ENCODE results near the gene U2AF1. TPM values are rescaled to one million over a fixed set of nuclear protein-coding genes. Genes with fewer than 3 reads are reported as not detected.
"Not testable (repeated sequence)": the region's sequence is repeated elsewhere in the genome, so short reads cannot be mapped to it uniquely, and the experiment has no call there.

U2AF1 gene, protein sequence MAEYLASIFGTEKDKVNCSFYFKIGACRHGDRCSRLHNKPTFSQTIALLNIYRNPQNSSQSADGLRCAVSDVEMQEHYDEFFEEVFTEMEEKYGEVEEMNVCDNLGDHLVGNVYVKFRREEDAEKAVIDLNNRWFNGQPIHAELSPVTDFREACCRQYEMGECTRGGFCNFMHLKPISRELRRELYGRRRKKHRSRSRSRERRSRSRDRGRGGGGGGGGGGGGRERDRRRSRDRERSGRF
- 26.6 and 30.3 TPM in 2 replicates for total RNA-seq (2014; rRNA removed; shearing (Covaris generic))

DNA sequence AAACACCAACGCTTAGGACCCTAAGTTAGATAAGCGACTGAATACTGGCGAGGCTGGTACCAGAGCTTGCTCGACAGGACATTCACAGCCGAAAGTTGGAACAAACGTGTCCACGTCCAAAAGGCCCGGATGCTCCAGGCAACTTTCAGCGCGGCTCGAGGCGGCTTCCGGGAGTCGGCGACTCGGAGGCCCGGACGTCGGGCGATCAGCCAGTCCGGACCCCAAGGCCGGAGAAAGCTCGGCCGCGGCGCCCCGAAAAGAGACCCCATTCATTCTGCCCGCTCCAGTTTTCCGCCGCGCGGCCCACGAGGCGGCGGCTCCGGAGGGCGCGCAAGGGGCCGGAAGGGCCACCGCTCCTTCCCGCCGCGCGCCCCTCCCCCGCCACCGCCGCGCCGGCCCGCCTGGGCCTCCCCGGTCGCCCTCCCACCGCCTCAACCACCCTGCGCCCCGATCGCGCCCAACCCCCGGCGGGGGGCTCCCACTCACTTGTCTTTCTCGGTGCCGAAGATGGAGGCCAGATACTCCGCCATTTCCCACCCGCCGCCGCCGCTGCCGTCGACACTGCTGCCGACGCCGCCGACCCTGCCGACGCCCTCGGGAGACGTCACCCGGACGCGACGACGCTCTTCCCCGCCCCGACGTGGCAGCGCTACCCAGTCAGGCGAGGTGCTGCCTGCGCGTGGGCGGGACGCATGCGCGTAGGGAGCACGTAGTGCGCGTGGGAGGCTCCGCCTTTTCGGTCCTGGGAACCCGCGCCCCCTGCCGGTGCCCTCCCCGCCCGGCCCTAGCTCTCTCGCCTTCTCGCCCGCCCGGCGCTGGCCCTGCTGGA lies at the start of gene U2AF1:
Gene U2AF1, minus strand, starts transcription at position 606 of the 829 bp plus-strand sequence. Its CDS starts 76 bp downstream, at position 530.
- not testable (repeated sequence) for H3K36me3 ChIP-seq (replicated peaks; ENCODE audit: control insufficient read depth, insufficient read depth, low read length); DNase-seq; H3K27me3 ChIP-seq (ENCODE audit: control insufficient read depth, insufficient read depth, low read length)
- peak within 1 kb of the TSS; percentile 46 for H3K4me3 ChIP-seq (ENCODE audit: insufficient read depth, low read depth, low read length)

DNA sequence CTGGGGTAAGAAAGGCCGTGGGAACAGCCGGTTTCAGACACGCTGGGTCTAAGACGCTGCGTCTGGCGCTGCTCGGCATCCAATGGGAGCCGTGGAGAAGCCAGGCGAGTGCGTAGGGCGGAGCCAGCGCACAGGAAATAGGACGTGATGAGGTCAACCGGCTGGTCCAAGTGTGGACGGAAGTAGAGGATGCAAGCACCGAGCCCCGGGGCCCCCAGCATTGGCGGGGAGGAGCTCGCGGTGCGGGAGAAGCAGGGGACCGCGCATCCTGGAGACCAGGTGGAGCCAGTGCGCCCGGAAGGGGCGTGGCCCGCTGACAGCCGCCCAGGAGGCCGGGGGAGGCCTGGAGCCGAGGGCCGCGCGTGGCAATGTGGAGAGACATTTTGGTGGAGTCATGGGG lies 46.2 kb upstream of the U2AF1 start:
- not testable (repeated sequence) for DNase-seq; H3K4me3 ChIP-seq (ENCODE audit: insufficient read depth, low read depth, low read length); H3K36me3 ChIP-seq (replicated peaks; ENCODE audit: control insufficient read depth, insufficient read depth, low read length); H3K27me3 ChIP-seq (ENCODE audit: control insufficient read depth, insufficient read depth, low read length)

DNA sequence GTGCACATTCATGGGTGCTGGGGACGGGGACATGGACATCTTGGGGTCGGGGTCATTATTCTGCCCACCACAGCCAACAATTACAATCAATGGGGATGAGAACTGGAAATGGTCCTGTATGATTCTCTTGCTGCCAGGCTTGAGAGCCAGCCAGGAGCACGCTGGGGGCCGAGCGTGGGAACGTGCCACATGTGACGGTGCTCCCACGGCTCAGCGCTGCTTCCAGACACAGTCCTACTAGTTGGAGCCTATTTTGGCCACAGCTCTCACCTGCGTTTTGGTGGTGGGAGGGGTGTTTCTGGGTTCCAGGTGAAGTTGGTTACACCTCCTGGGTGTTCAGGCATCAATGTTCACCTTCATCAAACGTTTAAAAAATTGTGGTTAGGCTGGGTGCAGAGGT lies 42.0 kb upstream of the U2AF1 start:
- not testable (repeated sequence) for H3K27me3 ChIP-seq (ENCODE audit: control insufficient read depth, insufficient read depth, low read length); H3K4me3 ChIP-seq (ENCODE audit: insufficient read depth, low read depth, low read length); H3K36me3 ChIP-seq (replicated peaks; ENCODE audit: control insufficient read depth, insufficient read depth, low read length); DNase-seq

DNA sequence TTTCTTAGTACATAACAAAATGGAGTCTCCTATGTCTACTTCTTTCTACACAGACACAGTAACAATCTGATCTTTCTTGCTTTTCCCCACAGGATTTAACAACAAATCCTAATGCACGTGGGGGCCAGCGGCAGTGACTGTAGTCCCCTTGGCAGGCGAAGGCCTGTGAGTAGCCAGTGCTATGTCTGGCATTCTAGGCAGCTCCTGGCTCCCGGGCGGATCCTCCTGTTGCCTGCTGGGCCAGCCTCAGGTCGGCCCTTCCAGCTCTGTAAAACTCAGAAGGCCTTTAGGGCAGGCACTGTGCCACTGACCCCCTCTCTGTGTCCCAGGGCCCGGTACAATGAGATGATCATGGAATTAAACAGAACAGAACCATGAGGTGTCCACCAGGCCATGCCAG lies 40.6 kb upstream of the U2AF1 start:
- not testable (repeated sequence) for H3K36me3 ChIP-seq (replicated peaks; ENCODE audit: control insufficient read depth, insufficient read depth, low read length); H3K27me3 ChIP-seq (ENCODE audit: control insufficient read depth, insufficient read depth, low read length); H3K4me3 ChIP-seq (ENCODE audit: insufficient read depth, low read depth, low read length); DNase-seq

DNA sequence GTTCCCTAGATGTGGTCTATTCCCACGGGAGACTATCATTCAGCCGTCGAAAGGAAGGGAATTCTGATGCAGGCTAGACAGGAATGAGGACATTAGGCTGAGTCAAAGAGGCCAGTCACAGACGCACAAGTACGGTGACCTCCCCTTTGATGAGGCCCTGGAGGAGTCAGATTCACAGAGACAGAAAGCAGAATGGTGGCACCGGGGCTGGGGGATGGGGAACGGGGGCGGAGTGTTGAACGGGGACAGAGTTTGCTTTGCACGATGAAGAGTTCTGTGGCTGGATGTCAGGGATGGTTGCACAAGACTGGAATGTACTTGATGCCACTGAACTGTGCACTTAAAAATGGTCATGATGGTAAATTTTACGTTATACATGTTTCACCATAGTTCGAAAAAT lies 39.3 kb upstream of the U2AF1 start:
- not testable (repeated sequence) for H3K4me3 ChIP-seq (ENCODE audit: insufficient read depth, low read depth, low read length); H3K36me3 ChIP-seq (replicated peaks; ENCODE audit: control insufficient read depth, insufficient read depth, low read length); DNase-seq; H3K27me3 ChIP-seq (ENCODE audit: control insufficient read depth, insufficient read depth, low read length)

DNA sequence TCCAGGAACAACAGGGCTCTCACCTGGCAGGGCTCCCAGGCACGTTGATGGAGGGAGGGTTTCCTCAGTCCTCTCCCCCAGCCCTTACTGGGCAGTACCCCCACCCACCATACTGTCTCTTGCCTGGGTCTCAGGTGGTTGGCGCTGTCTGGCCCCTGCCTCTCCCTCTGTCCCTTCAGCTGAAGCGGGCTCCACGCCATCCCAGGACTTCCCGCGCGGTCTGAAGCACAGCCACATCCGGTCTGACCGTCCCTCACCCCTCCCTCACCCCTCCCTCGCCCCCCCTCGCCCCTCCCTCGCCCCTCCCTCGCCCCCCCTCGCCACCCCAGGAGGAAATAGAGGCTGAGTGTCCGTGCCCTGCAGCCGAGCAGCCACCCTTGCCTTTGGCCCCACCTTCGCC lies 34.0 kb upstream of the U2AF1 start:
- H3K4me3 ChIP-seq (ENCODE audit: insufficient read depth, low read depth, low read length); H3K27me3 ChIP-seq (ENCODE audit: control insufficient read depth, insufficient read depth, low read length); H3K36me3 ChIP-seq (replicated peaks; ENCODE audit: control insufficient read depth, insufficient read depth, low read length); DNase-seq: not testable (repeated sequence)

DNA sequence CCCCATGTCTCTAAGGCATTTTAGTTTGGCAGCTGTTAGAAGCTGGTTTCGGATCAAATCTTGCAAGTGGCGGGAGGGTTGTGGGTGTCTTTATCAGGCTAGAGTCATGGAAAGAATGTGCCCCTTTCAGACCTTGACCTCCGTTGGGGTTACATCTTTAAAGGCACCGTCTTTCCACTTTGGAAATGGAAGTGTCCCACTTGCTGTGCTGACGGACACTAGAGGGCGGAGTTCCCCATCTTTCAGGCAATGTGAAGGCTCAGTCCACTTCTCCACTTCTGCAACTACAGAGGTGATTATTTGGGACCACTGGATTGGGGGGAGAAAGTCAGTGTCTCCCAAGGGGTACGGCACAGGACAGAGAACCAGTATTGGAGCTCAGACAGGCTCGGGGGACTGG lies 31.6 kb upstream of the U2AF1 start:
- not testable (repeated sequence) for DNase-seq; H3K27me3 ChIP-seq (ENCODE audit: control insufficient read depth, insufficient read depth, low read length); H3K36me3 ChIP-seq (replicated peaks; ENCODE audit: control insufficient read depth, insufficient read depth, low read length); H3K4me3 ChIP-seq (ENCODE audit: insufficient read depth, low read depth, low read length)

DNA sequence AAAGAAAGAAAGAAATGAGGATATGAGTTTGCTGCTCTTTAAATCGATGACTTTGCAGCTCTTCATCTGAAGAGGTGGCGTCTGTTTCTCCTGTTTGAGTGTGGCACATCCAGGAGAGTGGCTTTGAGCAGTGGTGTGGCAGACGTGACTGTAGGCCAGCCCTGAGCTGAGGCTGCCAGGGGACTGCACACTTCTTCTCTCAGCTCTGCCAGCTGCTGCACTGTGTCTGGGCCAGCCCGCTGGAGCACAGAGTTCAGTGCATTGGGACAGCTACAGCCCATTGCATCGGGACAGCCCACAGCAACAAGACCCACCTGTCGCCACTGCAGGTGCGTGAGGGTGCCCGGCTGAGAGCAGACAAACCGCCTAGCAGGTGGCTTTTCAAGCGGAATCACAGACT lies 27.1 kb upstream of the U2AF1 start:
- not testable (repeated sequence) for H3K27me3 ChIP-seq (ENCODE audit: control insufficient read depth, insufficient read depth, low read length); H3K36me3 ChIP-seq (replicated peaks; ENCODE audit: control insufficient read depth, insufficient read depth, low read length); H3K4me3 ChIP-seq (ENCODE audit: insufficient read depth, low read depth, low read length); DNase-seq

DNA sequence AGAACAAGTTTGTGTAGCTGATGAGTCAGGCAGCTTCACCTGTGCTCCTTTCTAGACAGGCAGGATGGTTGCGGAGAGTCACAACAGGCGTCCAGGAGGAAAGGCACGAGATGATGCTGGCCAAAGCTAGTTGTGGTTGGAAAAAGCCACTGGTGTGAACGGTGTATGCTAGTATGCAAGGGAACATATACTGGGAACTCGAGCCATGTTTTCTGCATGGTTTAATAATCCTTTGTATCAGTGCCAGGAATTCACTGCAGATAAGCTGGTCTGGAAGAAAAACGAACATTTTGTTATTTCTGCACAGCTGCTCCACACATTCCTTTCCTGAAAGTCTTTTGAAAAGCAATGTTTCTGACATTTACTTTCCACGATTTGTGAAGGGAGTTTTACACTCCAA lies 22.7 kb upstream of the U2AF1 start:
- H3K4me3 ChIP-seq (ENCODE audit: insufficient read depth, low read depth, low read length); H3K36me3 ChIP-seq (replicated peaks; ENCODE audit: control insufficient read depth, insufficient read depth, low read length); DNase-seq; H3K27me3 ChIP-seq (ENCODE audit: control insufficient read depth, insufficient read depth, low read length): not testable (repeated sequence)

DNA sequence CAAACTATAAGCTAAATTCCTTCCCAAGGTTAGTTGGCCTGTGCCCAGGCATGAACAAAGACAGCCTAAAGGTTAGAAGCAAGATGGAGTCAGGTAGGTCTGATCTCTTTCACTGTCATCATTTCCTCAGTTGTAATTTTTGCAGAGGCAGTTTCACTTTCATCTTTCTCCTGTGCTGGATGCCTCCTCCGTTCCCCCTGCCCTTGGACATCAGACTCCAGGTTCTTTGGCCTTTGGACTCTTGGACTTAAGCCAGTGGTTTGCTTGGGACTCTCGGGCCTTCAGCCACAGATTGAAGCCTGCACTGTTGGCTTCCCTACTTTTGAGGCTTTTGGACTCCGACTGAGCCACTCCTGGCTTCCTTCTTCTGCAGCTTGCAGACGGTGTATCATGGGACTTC lies 8.6 kb upstream of the U2AF1 start:
- H3K4me3 ChIP-seq (ENCODE audit: insufficient read depth, low read depth, low read length); H3K36me3 ChIP-seq (replicated peaks; ENCODE audit: control insufficient read depth, insufficient read depth, low read length); H3K27me3 ChIP-seq (ENCODE audit: control insufficient read depth, insufficient read depth, low read length); DNase-seq: not testable (repeated sequence)

DNA sequence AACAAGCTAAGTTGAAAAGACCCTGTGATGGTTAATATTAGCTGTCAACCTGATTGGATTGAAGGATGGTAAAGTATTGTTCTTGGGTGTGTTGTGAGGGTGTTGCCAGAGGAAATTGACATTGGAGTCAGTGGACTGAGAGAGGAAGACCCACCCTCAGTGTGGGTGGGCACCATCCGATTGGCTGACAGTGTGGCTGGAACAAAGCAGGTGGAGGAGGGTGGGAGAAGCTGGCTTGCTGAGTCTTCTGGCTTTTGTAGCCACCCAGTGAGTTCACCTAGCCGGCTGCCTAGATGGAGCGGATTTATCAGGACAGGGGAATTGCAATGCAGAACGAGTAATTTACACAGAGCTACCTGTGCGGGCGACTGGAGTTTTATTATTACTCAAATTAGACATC lies 7.1 kb upstream of the U2AF1 start:
- not testable (repeated sequence) for H3K4me3 ChIP-seq (ENCODE audit: insufficient read depth, low read depth, low read length); DNase-seq; H3K27me3 ChIP-seq (ENCODE audit: control insufficient read depth, insufficient read depth, low read length); H3K36me3 ChIP-seq (replicated peaks; ENCODE audit: control insufficient read depth, insufficient read depth, low read length)

DNA sequence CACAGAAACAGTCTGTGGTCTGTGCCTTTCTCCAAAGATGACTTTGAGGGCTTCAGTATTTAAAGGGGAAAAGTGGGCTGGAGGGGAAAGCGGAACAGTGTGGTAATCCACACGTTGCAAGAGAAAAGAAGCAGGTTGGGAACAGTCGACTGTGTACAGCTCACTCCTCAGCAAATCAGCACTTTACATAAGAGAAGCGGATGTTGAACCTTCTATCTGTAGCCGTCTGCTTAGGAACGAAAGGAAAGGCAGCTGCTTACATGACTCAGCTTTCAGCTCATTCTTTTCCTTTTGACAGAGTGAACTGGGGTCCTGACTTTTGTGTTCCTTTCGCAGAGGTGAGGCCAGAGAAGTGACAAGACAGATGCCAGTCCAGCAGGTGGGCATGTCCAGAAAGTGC lies 1.6 kb upstream of the U2AF1 start:
- not testable (repeated sequence) for H3K36me3 ChIP-seq (replicated peaks; ENCODE audit: control insufficient read depth, insufficient read depth, low read length); DNase-seq; H3K27me3 ChIP-seq (ENCODE audit: control insufficient read depth, insufficient read depth, low read length); H3K4me3 ChIP-seq (ENCODE audit: insufficient read depth, low read depth, low read length)

DNA sequence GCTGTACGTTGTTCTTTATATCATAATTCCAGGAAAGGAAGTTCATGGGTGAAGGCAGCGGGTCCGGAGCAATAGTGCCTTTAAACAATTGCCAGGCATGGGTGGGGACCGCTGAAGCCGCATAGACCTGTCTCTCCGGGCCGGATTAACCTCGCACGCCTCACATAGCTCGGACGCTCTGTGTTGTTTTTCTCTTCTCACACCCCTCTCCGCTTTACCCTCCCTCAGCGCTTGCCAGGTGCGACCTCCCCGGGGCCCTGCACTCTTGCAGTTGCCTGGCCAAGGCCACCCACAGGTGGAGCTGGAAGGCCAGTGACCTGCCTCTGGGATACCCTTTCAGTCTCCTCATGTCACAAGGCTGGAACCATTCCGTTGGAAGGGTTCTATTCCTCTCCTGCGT lies 807 bp upstream of the U2AF1 start:
- not testable (repeated sequence) for H3K4me3 ChIP-seq (ENCODE audit: insufficient read depth, low read depth, low read length); H3K36me3 ChIP-seq (replicated peaks; ENCODE audit: control insufficient read depth, insufficient read depth, low read length); DNase-seq; H3K27me3 ChIP-seq (ENCODE audit: control insufficient read depth, insufficient read depth, low read length)

DNA sequence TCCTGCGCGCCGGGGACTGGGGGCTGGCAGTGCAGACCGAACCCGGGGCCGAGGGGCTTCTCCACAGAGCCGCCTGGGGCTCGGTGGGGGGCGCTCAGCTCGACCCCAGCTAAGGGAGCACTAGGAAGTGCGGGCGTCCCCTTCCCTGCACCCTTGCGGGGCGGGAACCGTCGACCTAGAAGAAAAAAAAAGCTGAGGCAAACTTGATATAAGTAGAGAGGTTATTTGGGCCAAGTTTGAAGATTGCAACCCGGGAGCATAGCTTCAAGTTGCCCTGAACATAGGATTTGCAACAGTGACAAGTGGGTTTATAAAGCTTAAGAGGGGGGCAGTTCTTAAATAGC lies 396 bp upstream of the U2AF1 start:
- H3K27me3 ChIP-seq (ENCODE audit: control insufficient read depth, insufficient read depth, low read length); DNase-seq; H3K36me3 ChIP-seq (replicated peaks; ENCODE audit: control insufficient read depth, insufficient read depth, low read length); H3K4me3 ChIP-seq (ENCODE audit: insufficient read depth, low read depth, low read length): not testable (repeated sequence)

DNA sequence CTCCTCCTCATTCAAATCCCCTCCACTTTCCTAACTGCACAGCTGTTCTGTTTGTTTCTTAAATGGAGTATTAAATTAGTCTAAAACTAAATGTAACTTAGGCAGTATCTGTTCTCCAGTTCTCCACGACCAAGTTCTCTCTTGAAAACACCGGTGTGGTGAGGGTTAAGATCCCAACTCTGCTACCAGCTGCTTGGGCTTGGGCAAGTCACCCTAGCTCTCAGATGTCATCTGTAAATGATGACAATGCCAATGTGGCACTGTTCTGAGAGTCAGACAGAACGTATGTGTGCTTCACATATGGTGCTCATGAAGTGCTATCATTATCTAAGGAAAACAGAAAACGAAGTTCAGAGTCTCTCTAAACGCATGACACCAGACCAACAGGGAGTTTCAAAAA lies 2.7 kb downstream of the U2AF1 start:
- H3K4me3 ChIP-seq (ENCODE audit: insufficient read depth, low read depth, low read length); DNase-seq; H3K36me3 ChIP-seq (replicated peaks; ENCODE audit: control insufficient read depth, insufficient read depth, low read length): not testable (repeated sequence)

More for the DNA sequence above, 2.7 kb downstream of the U2AF1 start:
- H3K27me3 ChIP-seq (ENCODE audit: control insufficient read depth, insufficient read depth, low read length), result not testable (repeated sequence)

All from H7 (cell line).